Astrocyte (in vitro differentiated cells and primary cell): ENCODE results near the gene BCAS2. TPM values are rescaled to one million over a fixed set of nuclear protein-coding genes. Genes with fewer than 3 reads are reported as not detected.

Experiments
- DNase-seq: peaks from one replicate; pipeline ENCODE4 v3.0.0-alpha.2; 2010; ENCODE audit warnings: low read depth
- FAIRE-seq: peaks from 2 replicates; lab custom pipeline; 2011; peaks lifted over from hg19 to GRCh38; lab: Jason Lieb, UNC
- H2AFZ ChIP-seq: 2 replicates; pipeline ENCODE4 v1.6.0; 2012; ENCODE audit warnings: low read depth, low read length, inconsistent platforms
- H3K27ac ChIP-seq: 2 replicates; pipeline ENCODE4 v1.5.1; 2011; ENCODE audit warnings: low read depth, low read length, inconsistent platforms
- H3K27me3 ChIP-seq: 2 replicates; pipeline ENCODE4 v1.6.0; 2011; ENCODE audit warnings: low read length, inconsistent platforms; ENCODE audit not compliant: insufficient read depth
- H3K36me3 ChIP-seq: 2 replicates; pipeline ENCODE4 v1.5.1; 2011; ENCODE audit warnings: low read length, inconsistent platforms; ENCODE audit not compliant: insufficient read depth
- H3K4me1 ChIP-seq: 2 replicates; pipeline ENCODE4 v1.5.1; 2011; ENCODE audit warnings: low read length, inconsistent platforms; ENCODE audit not compliant: insufficient read depth
- H3K4me2 ChIP-seq: 2 replicates; pipeline ENCODE4 v1.6.0; 2012; ENCODE audit warnings: low read length, inconsistent platforms
- H3K4me3 ChIP-seq: 2 replicates; pipeline ENCODE4 v1.5.1; 2011; ENCODE audit warnings: low read depth, mild to moderate bottlenecking, low read length, inconsistent platforms; ENCODE audit not compliant: insufficient read depth
- H3K79me2 ChIP-seq: 2 replicates; pipeline ENCODE4 v1.6.0; 2012; ENCODE audit warnings: mild to moderate bottlenecking, low read length, inconsistent platforms; ENCODE audit not compliant: insufficient read depth
- H3K9ac ChIP-seq: 2 replicates; pipeline ENCODE4 v1.6.0; 2012; ENCODE audit warnings: mild to moderate bottlenecking, low read length, inconsistent platforms
- H3K9me3 ChIP-seq: 2 replicates; pipeline ENCODE4 v1.5.1; 2012; ENCODE audit warnings: low read depth, mild to moderate bottlenecking, low read length, inconsistent platforms; ENCODE audit not compliant: insufficient read depth
- H4K20me1 ChIP-seq: 2 replicates; pipeline ENCODE4 v1.6.0; 2012; ENCODE audit warnings: low read length, inconsistent platforms; ENCODE audit not compliant: insufficient read depth
- H3K27ac Mint-ChIP-seq: one replicate; pipeline ENCODE4 v1.8.0; 2021; ENCODE audit warnings: mild to moderate bottlenecking, mixed read lengths; ENCODE audit not compliant: unreplicated experiment
- H3K27me3 Mint-ChIP-seq: one replicate; pipeline ENCODE4 v1.8.0; 2021; ENCODE audit warnings: low read depth, mixed read lengths; ENCODE audit not compliant: unreplicated experiment
- H3K36me3 Mint-ChIP-seq: one replicate; pipeline ENCODE4 v1.8.0; 2021; ENCODE audit warnings: low read depth, mixed read lengths; ENCODE audit not compliant: unreplicated experiment
- H3K4me1 Mint-ChIP-seq: one replicate; pipeline ENCODE4 v1.8.0; 2021; ENCODE audit warnings: low read depth, mixed read lengths; ENCODE audit not compliant: unreplicated experiment
- H3K4me3 Mint-ChIP-seq: one replicate; pipeline ENCODE4 v1.8.0; 2021; ENCODE audit warnings: mild to moderate bottlenecking, moderate library complexity, mixed read lengths; ENCODE audit not compliant: unreplicated experiment
- H3K9me3 Mint-ChIP-seq: one replicate; pipeline ENCODE4 v1.8.0; 2021; ENCODE audit warnings: mild to moderate bottlenecking, mixed read lengths; ENCODE audit not compliant: unreplicated experiment
- CTCF ChIP-seq: IDR thresholded peaks from 2 replicates; pipeline ENCODE4 v1.5.1; 2011; ENCODE audit warnings: low read depth, mild to moderate bottlenecking, inconsistent platforms, low read length, moderate library complexity; ENCODE audit not compliant: insufficient read depth
- EZH2 ChIP-seq: IDR thresholded peaks from 2 replicates; pipeline ENCODE4 v1.6.1; 2012; ENCODE audit warnings: mild to moderate bottlenecking, low read length, inconsistent platforms; ENCODE audit not compliant: insufficient read depth
- total RNA-seq: library from RNA; stranded (reverse); gene quantifications from 2 replicates; pipeline ENCODE4 v1.2.1, GENCODE V29; 2021

The BCAS2 gene
- total RNA-seq, 1 donor from 2014 or later: 48.4 TPM

- FAIRE-seq (no peak), DNase-seq (no peak)
- Histone ChIP-seq H3K4me1 (no peaks in the 10 kb centered on the region), H3K27me3 (no peaks in the 10 kb centered on the region), H3K79me2 (no peaks in the 10 kb centered on the region), H3K9ac (no peak overlapping the region), H3K9me3 (no peaks in the 10 kb centered on the region), H4K20me1 (no peaks in the 10 kb centered on the region), H2AFZ (no peak overlapping the region), H3K4me3 (no peak overlapping the region), H3K36me3 (peaks cover 5% of the 10 kb centered on the region), H3K27ac (no peak overlapping the region), H3K4me2 (no peak overlapping the region)
- TF ChIP-seq CTCF: no peak
- TF ChIP-seq EZH2: no peak
- Mint-ChIP-seq H3K27me3 (no peaks in the 10 kb centered on the region), H3K4me3 (no peak overlapping the region), H3K9me3 (no peaks in the 10 kb centered on the region), H3K36me3 (peaks cover 16% of the 10 kb centered on the region), H3K4me1 (no peaks in the 10 kb centered on the region), H3K27ac (no peak overlapping the region)
These were observed 20.1 kb downstream of the BCAS2 start for GRCh38 chr1:114561333-114561732.

GRCh38 chr1:114559356-114559755 lies 22.1 kb downstream of the BCAS2 start:
- Histone ChIP-seq H3K4me1 (no peaks in the 10 kb centered on the region), H3K79me2 (no peaks in the 10 kb centered on the region), H3K27ac (no peak overlapping the region), H3K9me3 (no peaks in the 10 kb centered on the region), H3K27me3 (no peaks in the 10 kb centered on the region), H3K9ac (no peak overlapping the region), H2AFZ (no peak overlapping the region), H3K4me2 (no peak overlapping the region), H3K36me3 (no peaks in the 10 kb centered on the region), H4K20me1 (no peaks in the 10 kb centered on the region), H3K4me3 (no peak overlapping the region)
- Mint-ChIP-seq H3K4me3 (no peak overlapping the region), H3K9me3 (peaks cover 2% of the 10 kb centered on the region), H3K27ac (no peak overlapping the region), H3K27me3 (peaks cover 4% of the 10 kb centered on the region), H3K36me3 (no peaks in the 10 kb centered on the region), H3K4me1 (no peaks in the 10 kb centered on the region)
- no peak for FAIRE-seq
- TF ChIP-seq EZH2: no peak
- TF ChIP-seq CTCF: no peak
- DNase-seq: no peak

- no peaks in the 10 kb centered on the region for H3K4me1 ChIP-seq
- H3K4me2 ChIP-seq: no peak overlapping the region
- H3K9me3 ChIP-seq: no peaks in the 10 kb centered on the region
- no peak overlapping the region for H2AFZ ChIP-seq
- no peaks in the 10 kb centered on the region for H3K36me3 Mint-ChIP-seq
- H3K36me3 ChIP-seq: no peaks in the 10 kb centered on the region
- no peak overlapping the region for H3K9ac ChIP-seq
- H3K79me2 ChIP-seq: no peaks in the 10 kb centered on the region
- TF ChIP-seq EZH2 (no peak), CTCF (peak; percentile 23)
- H3K27me3 Mint-ChIP-seq: peaks cover 4% of the 10 kb centered on the region
- no peaks in the 10 kb centered on the region for H3K4me1 Mint-ChIP-seq
- H3K27ac Mint-ChIP-seq: no peak overlapping the region
- no peak overlapping the region for H3K4me3 Mint-ChIP-seq
- DNase-seq (no peak), FAIRE-seq (no peak)
- no peak overlapping the region for H3K27ac ChIP-seq
- H3K27me3 ChIP-seq: no peaks in the 10 kb centered on the region
- H3K4me3 ChIP-seq: no peak overlapping the region
- peaks cover 2% of the 10 kb centered on the region for H3K9me3 Mint-ChIP-seq
- H4K20me1 ChIP-seq: no peaks in the 10 kb centered on the region
These were observed 22.9 kb downstream of the BCAS2 start for GRCh38 chr1:114558544-114558943.
